GM23338 (cell line): ENCODE data around the gene NDUFA7. TPM values are rescaled to one million over a fixed set of nuclear protein-coding genes. Genes with fewer than 3 reads are reported as not detected.

Experiments
- ATAC-seq: fragments of 200-7000 bp; cut with Tn5 transposase; 3 replicates; pipeline ENCODE4 v1.9.1; 2020
- DNase-seq: peaks from one replicate; pipeline ENCODE4 v3.0.0-alpha.2; 2015; ENCODE audit warnings: low spot score
- H2AFZ ChIP-seq: fragments of 200-600 bp; sonication (generic); 2 replicates; pipeline ENCODE4 v1.8.0; 2016; ENCODE audit warnings: antibody characterized with exemption, mild to moderate bottlenecking, moderate library complexity
- H3F3A ChIP-seq: fragments of 200-600 bp; sonication (generic); replicated peaks from 2 replicates; pipeline ENCODE4 v1.8.0; 2017; ENCODE audit warnings: antibody characterized with exemption, mixed run types, low read depth
- H3K27ac ChIP-seq: fragments of 200-600 bp; sonication (generic); 2 replicates; pipeline ENCODE4 v1.6.1; 2016; ENCODE audit warnings: low read depth
- H3K27me3 ChIP-seq: fragments of 200-600 bp; sonication (generic); 2 replicates; pipeline ENCODE4 v1.8.0; 2016; ENCODE audit warnings: mild to moderate bottlenecking, mixed run types, moderate library complexity; ENCODE audit not compliant: insufficient read depth
- H3K36me3 ChIP-seq: fragments of 200-600 bp; sonication (generic); 2 replicates; pipeline ENCODE4 v1.8.0; 2016; ENCODE audit warnings: mild to moderate bottlenecking; ENCODE audit not compliant: insufficient read depth
- H3K4me1 ChIP-seq: fragments of 200-600 bp; sonication (generic); 2 replicates; pipeline ENCODE4 v1.8.0; 2016; ENCODE audit warnings: mild to moderate bottlenecking, moderate library complexity; ENCODE audit not compliant: insufficient read depth
- H3K4me2 ChIP-seq: fragments of 200-600 bp; sonication (generic); 2 replicates; pipeline ENCODE4 v1.7.1; 2017; ENCODE audit warnings: mixed run types
- H3K4me3 ChIP-seq: fragments of 200-600 bp; sonication (generic); 2 replicates; pipeline ENCODE4 v1.6.1; 2016; ENCODE audit warnings: mixed run types
- H3K79me2 ChIP-seq: fragments of 200-600 bp; sonication (generic); replicated peaks from 2 replicates; pipeline ENCODE4 v1.8.0; 2017; ENCODE audit warnings: mild to moderate bottlenecking; ENCODE audit not compliant: insufficient read depth
- H3K9me2 ChIP-seq: fragments of 200-600 bp; sonication (generic); 2 replicates; pipeline ENCODE4 v1.8.0; 2017; ENCODE audit not compliant: insufficient read depth
- H4K20me1 ChIP-seq: fragments of 200-600 bp; sonication (generic); replicated peaks from 2 replicates; pipeline ENCODE4 v1.8.0; 2017; ENCODE audit warnings: mild to moderate bottlenecking; ENCODE audit not compliant: insufficient read depth
- H3K27ac Mint-ChIP-seq: 2 replicates; pipeline ENCODE4 v1.8.0; 2020; ENCODE audit warnings: inconsistent platforms, mild to moderate bottlenecking, moderate library complexity, mixed read lengths
- H3K27me3 Mint-ChIP-seq: 3 replicates; pipeline ENCODE4 v1.8.0; 2022; ENCODE audit warnings: low read depth, mild to moderate bottlenecking, moderate library complexity, mixed read lengths, inconsistent platforms; ENCODE audit not compliant: insufficient read depth, poor library complexity
- H3K36me3 Mint-ChIP-seq: 3 replicates; pipeline ENCODE4 v1.8.0; 2021; ENCODE audit warnings: low read depth, mild to moderate bottlenecking, inconsistent platforms, moderate library complexity, mixed read lengths
- H3K4me1 Mint-ChIP-seq: 3 replicates; pipeline ENCODE4 v1.8.0; 2020; ENCODE audit warnings: mild to moderate bottlenecking, inconsistent platforms, mixed read lengths
- H3K4me3 Mint-ChIP-seq: 3 replicates; pipeline ENCODE4 v1.8.0; 2021; ENCODE audit warnings: moderate library complexity, mild to moderate bottlenecking, inconsistent platforms, mixed read lengths
- H3K9me3 Mint-ChIP-seq: 3 replicates; pipeline ENCODE4 v1.8.0; 2020; ENCODE audit warnings: moderate library complexity, mild to moderate bottlenecking, inconsistent platforms, mixed read lengths
- CREB1 ChIP-seq: fragments of 250-450 bp; sonication (Bioruptor Pico); IDR thresholded peaks from 2 replicates; pipeline ENCODE4 v1.5.0; 2020; ENCODE audit warnings: low read depth, mild to moderate bottlenecking, moderate library complexity
- EZH2 ChIP-seq: fragments of 200-600 bp; sonication (generic); IDR thresholded peaks from one replicate; pipeline ENCODE4 v1.8.0; 2017; ENCODE audit warnings: antibody characterized with exemption, mild to moderate bottlenecking, low read depth; ENCODE audit not compliant: unreplicated experiment
- EZH2phosphoT487 ChIP-seq: fragments of 200-600 bp; sonication (generic); IDR thresholded peaks from one replicate; pipeline ENCODE4 v1.8.1; 2018; ENCODE audit warnings: antibody characterized with exemption; ENCODE audit not compliant: unreplicated experiment
- JUNB ChIP-seq: IDR thresholded peaks from one replicate; pipeline ENCODE4 v1.6.1; 2016; ENCODE audit warnings: antibody characterized with exemption; ENCODE audit not compliant: unreplicated experiment
- NANOG ChIP-seq: IDR thresholded peaks from 2 replicates; pipeline ENCODE4 v1.6.1; 2016; ENCODE audit warnings: antibody characterized with exemption, borderline replicate concordance
- POLR2AphosphoS5 ChIP-seq: IDR thresholded peaks from 2 replicates; pipeline ENCODE4 v1.6.1; 2016; ENCODE audit warnings: antibody characterized with exemption, low read depth
- STAT1 ChIP-seq: IDR thresholded peaks from one replicate; pipeline ENCODE4 v1.6.1; 2016; ENCODE audit warnings: antibody characterized with exemption; ENCODE audit not compliant: unreplicated experiment
- ZNF114 ChIP-seq: fragments of 250-450 bp; sonication (Bioruptor Pico); IDR thresholded peaks from 2 replicates; pipeline ENCODE4 v1.5.0; 2020; ENCODE audit warnings: mild to moderate bottlenecking, moderate library complexity
- ZNF331 ChIP-seq: fragments of 250-450 bp; sonication (Bioruptor Pico); IDR thresholded peaks from 2 replicates; pipeline ENCODE4 v1.5.0; 2020; ENCODE audit warnings: low read depth, mild to moderate bottlenecking, moderate library complexity
- polyA plus RNA-seq: library from polyadenylated mRNA; unstranded; fragments of >200 nt; fragmentation: Nextera tagmentation; extraction: Ambion mirVana; gene quantifications from 2 replicates; pipeline ENCODE4 v1.2.1, GENCODE V29; 2016
- total RNA-seq: library from RNA; depleted of rRNA; stranded (reverse); fragments of >200 nt; shearing (Covaris generic); gene quantifications from 2 replicates; pipeline ENCODE4 v1.2.3, GENCODE V29; 2014
- TF ChIP-seq, protein P1 (sequence below), 2 experiments: fragments of 200-600 bp in 1 of 2; sonication (generic) in 1 of 2; conservative IDR thresholded peaks; 2 replicates each; pipeline versions ENCODE4 v1.5.1 to v1.6.1; 2016 to 2017; ENCODE audit warnings: antibody characterized with exemption in 2 of 2, low read depth in 2 of 2, mild to moderate bottlenecking in 2 of 2, moderate library complexity in 1 of 2
- TF ChIP-seq, protein P2 (sequence below): IDR thresholded peaks from 2 replicates; pipeline ENCODE4 v1.6.1; 2016; ENCODE audit warnings: antibody characterized with exemption
- TF ChIP-seq, protein P3 (sequence below): IDR thresholded peaks from one replicate; pipeline ENCODE4 v1.6.1; 2018; ENCODE audit warnings: antibody characterized with exemption; ENCODE audit not compliant: unreplicated experiment
- TF ChIP-seq, protein P4 (sequence below): fragments of 250-450 bp; sonication (Bioruptor Pico); IDR thresholded peaks from 2 replicates; pipeline ENCODE4 v1.5.0; 2020; ENCODE audit warnings: mild to moderate bottlenecking, moderate library complexity

The NDUFA7 gene
- total and polyA plus RNA-seq, 2 experiments from 2014 or later, result 35.1 to 344 TPM

DNA sequence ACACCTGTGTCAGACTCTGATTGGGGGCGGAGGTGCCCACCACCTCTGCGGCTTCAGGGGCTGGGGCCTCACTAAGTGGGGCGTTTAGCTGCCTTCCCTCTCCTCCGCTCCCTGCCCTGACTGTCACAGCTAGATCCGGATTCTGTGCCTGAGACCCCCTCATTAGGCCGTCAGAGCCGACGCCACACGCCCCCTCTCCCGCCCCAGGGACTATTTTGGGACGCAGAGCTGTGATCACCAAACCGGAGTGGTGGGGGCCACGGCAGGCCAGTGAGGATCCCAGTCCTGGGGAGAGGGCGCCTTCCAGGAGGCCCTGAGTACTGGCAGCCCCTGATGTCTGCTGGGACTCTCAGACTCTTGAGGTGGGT is 21.1 kb upstream of the NDUFA7 start:
- ATAC-seq (peak; percentile 12), DNase-seq (peak; percentile 46)
- Mint-ChIP-seq H3K27me3 (peaks cover 32% of the 10 kb centered on the region), H3K4me1 (peaks cover 11% of the 10 kb centered on the region; the same call in 2 of the 3 replicates), H3K4me3 (peak overlapping the region; percentile 71; the same call in 2 of the 3 replicates), H3K36me3 (no peaks in the 10 kb centered on the region), H3K27ac (no peak overlapping the region), H3K9me3 (no peaks in the 10 kb centered on the region)
- Histone ChIP-seq H2AFZ (0 out of 2 replicates have a peak overlapping the region, but pooled peaks have one; percentile 81), H3K9me2 (no peaks in the 10 kb centered on the region), H4K20me1 (no peaks in the 10 kb centered on the region), H3K27ac (no peak overlapping the region), H3K79me2 (no peaks in the 10 kb centered on the region), H3K27me3 (peaks cover 9% of the 10 kb centered on the region; the same call in 1 of the 2 replicates), H3K36me3 (no peaks in the 10 kb centered on the region), H3F3A (no peaks in the 10 kb centered on the region; the same call in 1 of the 2 replicates), H3K4me2 (peak overlapping the region; percentile 84), H3K4me3 (peak overlapping the region; percentile 83), H3K4me1 (peaks cover 8% of the 10 kb centered on the region; the same call in 1 of the 2 replicates)
- TF ChIP-seq, protein P1, sequence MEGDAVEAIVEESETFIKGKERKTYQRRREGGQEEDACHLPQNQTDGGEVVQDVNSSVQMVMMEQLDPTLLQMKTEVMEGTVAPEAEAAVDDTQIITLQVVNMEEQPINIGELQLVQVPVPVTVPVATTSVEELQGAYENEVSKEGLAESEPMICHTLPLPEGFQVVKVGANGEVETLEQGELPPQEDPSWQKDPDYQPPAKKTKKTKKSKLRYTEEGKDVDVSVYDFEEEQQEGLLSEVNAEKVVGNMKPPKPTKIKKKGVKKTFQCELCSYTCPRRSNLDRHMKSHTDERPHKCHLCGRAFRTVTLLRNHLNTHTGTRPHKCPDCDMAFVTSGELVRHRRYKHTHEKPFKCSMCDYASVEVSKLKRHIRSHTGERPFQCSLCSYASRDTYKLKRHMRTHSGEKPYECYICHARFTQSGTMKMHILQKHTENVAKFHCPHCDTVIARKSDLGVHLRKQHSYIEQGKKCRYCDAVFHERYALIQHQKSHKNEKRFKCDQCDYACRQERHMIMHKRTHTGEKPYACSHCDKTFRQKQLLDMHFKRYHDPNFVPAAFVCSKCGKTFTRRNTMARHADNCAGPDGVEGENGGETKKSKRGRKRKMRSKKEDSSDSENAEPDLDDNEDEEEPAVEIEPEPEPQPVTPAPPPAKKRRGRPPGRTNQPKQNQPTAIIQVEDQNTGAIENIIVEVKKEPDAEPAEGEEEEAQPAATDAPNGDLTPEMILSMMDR (conservative IDR thresholded peaks at IDR 0.05; ENCODE audit: low read depth in 2 of 2), result no peak
- TF ChIP-seq ZNF331 (CRISPR knock-in tag), result no peak
- TF ChIP-seq, protein P2, sequence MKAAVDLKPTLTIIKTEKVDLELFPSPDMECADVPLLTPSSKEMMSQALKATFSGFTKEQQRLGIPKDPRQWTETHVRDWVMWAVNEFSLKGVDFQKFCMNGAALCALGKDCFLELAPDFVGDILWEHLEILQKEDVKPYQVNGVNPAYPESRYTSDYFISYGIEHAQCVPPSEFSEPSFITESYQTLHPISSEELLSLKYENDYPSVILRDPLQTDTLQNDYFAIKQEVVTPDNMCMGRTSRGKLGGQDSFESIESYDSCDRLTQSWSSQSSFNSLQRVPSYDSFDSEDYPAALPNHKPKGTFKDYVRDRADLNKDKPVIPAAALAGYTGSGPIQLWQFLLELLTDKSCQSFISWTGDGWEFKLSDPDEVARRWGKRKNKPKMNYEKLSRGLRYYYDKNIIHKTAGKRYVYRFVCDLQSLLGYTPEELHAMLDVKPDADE, result no peak
- TF ChIP-seq POLR2AphosphoS5, result no peak
- TF ChIP-seq JUNB, result no peak
- no peak for TF ChIP-seq NANOG
- TF ChIP-seq EZH2phosphoT487, result no peak
- no peak for TF ChIP-seq STAT1
- no peak for TF ChIP-seq CREB1 (CRISPR knock-in tag)
- no peak for TF ChIP-seq ZNF114 (CRISPR knock-in tag)
- TF ChIP-seq, protein P3, sequence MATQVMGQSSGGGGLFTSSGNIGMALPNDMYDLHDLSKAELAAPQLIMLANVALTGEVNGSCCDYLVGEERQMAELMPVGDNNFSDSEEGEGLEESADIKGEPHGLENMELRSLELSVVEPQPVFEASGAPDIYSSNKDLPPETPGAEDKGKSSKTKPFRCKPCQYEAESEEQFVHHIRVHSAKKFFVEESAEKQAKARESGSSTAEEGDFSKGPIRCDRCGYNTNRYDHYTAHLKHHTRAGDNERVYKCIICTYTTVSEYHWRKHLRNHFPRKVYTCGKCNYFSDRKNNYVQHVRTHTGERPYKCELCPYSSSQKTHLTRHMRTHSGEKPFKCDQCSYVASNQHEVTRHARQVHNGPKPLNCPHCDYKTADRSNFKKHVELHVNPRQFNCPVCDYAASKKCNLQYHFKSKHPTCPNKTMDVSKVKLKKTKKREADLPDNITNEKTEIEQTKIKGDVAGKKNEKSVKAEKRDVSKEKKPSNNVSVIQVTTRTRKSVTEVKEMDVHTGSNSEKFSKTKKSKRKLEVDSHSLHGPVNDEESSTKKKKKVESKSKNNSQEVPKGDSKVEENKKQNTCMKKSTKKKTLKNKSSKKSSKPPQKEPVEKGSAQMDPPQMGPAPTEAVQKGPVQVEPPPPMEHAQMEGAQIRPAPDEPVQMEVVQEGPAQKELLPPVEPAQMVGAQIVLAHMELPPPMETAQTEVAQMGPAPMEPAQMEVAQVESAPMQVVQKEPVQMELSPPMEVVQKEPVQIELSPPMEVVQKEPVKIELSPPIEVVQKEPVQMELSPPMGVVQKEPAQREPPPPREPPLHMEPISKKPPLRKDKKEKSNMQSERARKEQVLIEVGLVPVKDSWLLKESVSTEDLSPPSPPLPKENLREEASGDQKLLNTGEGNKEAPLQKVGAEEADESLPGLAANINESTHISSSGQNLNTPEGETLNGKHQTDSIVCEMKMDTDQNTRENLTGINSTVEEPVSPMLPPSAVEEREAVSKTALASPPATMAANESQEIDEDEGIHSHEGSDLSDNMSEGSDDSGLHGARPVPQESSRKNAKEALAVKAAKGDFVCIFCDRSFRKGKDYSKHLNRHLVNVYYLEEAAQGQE, result no peak
- no peak for TF ChIP-seq EZH2
- TF ChIP-seq, protein P4, sequence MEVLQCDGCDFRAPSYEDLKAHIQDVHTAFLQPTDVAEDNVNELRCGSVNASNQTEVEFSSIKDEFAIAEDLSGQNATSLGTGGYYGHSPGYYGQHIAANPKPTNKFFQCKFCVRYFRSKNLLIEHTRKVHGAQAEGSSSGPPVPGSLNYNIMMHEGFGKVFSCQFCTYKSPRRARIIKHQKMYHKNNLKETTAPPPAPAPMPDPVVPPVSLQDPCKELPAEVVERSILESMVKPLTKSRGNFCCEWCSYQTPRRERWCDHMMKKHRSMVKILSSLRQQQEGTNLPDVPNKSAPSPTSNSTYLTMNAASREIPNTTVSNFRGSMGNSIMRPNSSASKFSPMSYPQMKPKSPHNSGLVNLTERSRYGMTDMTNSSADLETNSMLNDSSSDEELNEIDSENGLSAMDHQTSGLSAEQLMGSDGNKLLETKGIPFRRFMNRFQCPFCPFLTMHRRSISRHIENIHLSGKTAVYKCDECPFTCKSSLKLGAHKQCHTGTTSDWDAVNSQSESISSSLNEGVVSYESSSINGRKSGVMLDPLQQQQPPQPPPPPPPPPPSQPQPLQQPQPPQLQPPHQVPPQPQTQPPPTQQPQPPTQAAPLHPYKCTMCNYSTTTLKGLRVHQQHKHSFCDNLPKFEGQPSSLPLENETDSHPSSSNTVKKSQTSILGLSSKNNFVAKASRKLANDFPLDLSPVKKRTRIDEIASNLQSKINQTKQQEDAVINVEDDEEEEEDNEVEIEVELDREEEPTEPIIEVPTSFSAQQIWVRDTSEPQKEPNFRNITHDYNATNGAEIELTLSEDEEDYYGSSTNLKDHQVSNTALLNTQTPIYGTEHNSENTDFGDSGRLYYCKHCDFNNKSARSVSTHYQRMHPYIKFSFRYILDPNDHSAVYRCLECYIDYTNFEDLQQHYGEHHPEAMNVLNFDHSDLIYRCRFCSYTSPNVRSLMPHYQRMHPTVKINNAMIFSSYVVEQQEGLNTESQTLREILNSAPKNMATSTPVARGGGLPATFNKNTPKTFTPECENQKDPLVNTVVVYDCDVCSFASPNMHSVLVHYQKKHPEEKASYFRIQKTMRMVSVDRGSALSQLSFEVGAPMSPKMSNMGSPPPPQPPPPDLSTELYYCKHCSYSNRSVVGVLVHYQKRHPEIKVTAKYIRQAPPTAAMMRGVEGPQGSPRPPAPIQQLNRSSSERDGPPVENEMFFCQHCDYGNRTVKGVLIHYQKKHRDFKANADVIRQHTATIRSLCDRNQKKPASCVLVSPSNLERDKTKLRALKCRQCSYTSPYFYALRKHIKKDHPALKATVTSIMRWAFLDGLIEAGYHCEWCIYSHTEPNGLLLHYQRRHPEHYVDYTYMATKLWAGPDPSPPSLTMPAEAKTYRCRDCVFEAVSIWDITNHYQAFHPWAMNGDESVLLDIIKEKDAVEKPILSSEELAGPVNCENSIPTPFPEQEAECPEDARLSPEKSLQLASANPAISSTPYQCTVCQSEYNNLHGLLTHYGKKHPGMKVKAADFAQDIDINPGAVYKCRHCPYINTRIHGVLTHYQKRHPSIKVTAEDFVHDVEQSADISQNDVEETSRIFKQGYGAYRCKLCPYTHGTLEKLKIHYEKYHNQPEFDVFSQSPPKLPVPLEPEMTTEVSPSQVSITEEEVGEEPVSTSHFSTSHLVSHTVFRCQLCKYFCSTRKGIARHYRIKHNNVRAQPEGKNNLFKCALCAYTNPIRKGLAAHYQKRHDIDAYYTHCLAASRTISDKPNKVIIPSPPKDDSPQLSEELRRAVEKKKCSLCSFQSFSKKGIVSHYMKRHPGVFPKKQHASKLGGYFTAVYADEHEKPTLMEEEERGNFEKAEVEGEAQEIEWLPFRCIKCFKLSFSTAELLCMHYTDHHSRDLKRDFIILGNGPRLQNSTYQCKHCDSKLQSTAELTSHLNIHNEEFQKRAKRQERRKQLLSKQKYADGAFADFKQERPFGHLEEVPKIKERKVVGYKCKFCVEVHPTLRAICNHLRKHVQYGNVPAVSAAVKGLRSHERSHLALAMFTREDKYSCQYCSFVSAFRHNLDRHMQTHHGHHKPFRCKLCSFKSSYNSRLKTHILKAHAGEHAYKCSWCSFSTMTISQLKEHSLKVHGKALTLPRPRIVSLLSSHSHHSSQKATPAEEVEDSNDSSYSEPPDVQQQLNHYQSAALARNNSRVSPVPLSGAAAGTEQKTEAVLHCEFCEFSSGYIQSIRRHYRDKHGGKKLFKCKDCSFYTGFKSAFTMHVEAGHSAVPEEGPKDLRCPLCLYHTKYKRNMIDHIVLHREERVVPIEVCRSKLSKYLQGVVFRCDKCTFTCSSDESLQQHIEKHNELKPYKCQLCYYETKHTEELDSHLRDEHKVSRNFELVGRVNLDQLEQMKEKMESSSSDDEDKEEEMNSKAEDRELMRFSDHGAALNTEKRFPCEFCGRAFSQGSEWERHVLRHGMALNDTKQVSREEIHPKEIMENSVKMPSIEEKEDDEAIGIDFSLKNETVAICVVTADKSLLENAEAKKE, result no peak
